ENCODE data around the gene FAF2.
"Not testable (repeated sequence)": the region's sequence is repeated elsewhere in the genome, so short reads cannot be mapped to it uniquely, and the experiment has no call there.

FAF2 gene

GRCh38 chr5:176458904-176459561, 10.8 kb downstream of the FAF2 start:
- no peak for DNase-seq (ENCODE audit: low spot score)

- DNase-seq (ENCODE audit: low spot score), result no peak
These were observed 13.2 kb downstream of the FAF2 start for GRCh38 chr5:176461349-176461748.

GRCh38 chr5:176463113-176463764, 15.1 kb downstream of the FAF2 start:
- DNase-seq (ENCODE audit: low spot score), result no peak

- DNase-seq (ENCODE audit: low spot score), result peak; percentile 27
These were observed 18.2 kb downstream of the FAF2 start for GRCh38 chr5:176466245-176466871.

- peak; percentile 4 for DNase-seq (ENCODE audit: low spot score)
These were observed 21.1 kb downstream of the FAF2 start for GRCh38 chr5:176469296-176469695.

GRCh38 chr5:176470539-176470938, 22.4 kb downstream of the FAF2 start:
- no peak for DNase-seq (ENCODE audit: low spot score)

GRCh38 chr5:176471098-176471497, 22.9 kb downstream of the FAF2 start:
- DNase-seq (ENCODE audit: low spot score), result no peak

- DNase-seq (ENCODE audit: low spot score), result no peak
These were observed 25.3 kb downstream of the FAF2 start for GRCh38 chr5:176473335-176474006.

- DNase-seq (ENCODE audit: low spot score), result no peak
These were observed 26.3 kb downstream of the FAF2 start for GRCh38 chr5:176474476-176474875.

- DNase-seq (ENCODE audit: low spot score), result no peak
These were observed 33.5 kb downstream of the FAF2 start for GRCh38 chr5:176481711-176482110.

- DNase-seq (ENCODE audit: low spot score), result no peak
These were observed 37.0 kb downstream of the FAF2 start for GRCh38 chr5:176485176-176485575.

- no peak for DNase-seq (ENCODE audit: low spot score)
These were observed 38.1 kb downstream of the FAF2 start for GRCh38 chr5:176486189-176486757.

- not testable (repeated sequence) for DNase-seq (ENCODE audit: low spot score)
These were observed 39.0 kb downstream of the FAF2 start for GRCh38 chr5:176487160-176487559.

GRCh38 chr5:176489077-176489476, 40.9 kb downstream of the FAF2 start:
- no peak for DNase-seq (ENCODE audit: low spot score)

GRCh38 chr5:176490301-176490700, 42.1 kb downstream of the FAF2 start:
- DNase-seq (ENCODE audit: low spot score), result no peak

GRCh38 chr5:176491101-176491502, 42.9 kb downstream of the FAF2 start:
- no peak for DNase-seq (ENCODE audit: low spot score)

- no peak for DNase-seq (ENCODE audit: low spot score)
These were observed 43.7 kb downstream of the FAF2 start for GRCh38 chr5:176491901-176492300.

GRCh38 chr5:176492431-176492830, 44.2 kb downstream of the FAF2 start:
- no peak for DNase-seq (ENCODE audit: low spot score)

- DNase-seq (ENCODE audit: low spot score), result no peak
These were observed 49.7 kb downstream of the FAF2 start for GRCh38 chr5:176497852-176498251.

GRCh38 chr5:176499273-176499672, 51.1 kb downstream of the FAF2 start:
- DNase-seq (ENCODE audit: low spot score), result no peak

GRCh38 chr5:176500511-176500910, 52.3 kb downstream of the FAF2 start:
- no peak for DNase-seq (ENCODE audit: low spot score)

- DNase-seq (ENCODE audit: low spot score), result no peak
These were observed 53.1 kb downstream of the FAF2 start for GRCh38 chr5:176501333-176501732.

- no peak for DNase-seq (ENCODE audit: low spot score)
These were observed 55.3 kb downstream of the FAF2 start for GRCh38 chr5:176503496-176503895.
